Measurements from ENCODE around the gene DUXB.

The DUXB gene

DNA sequence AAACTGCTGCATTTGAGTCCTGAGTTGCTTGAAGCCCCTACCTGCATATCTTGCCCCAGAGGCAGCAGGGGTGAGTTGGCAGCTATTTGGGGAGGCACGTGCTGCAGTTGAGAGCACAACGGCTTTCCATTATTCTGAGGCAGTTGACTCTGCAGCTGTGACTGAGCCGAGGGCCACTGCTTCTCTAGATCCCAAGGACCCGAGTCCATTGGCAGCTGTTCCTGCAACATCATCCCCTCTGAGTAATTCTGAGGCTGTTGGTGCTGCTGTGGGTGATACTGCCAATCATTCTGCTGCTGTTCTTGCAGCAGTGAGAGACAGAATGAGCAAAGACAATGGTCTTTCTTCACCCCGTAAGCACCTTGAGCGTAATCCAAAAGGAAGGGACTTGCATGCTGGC is 40.9 kb downstream of the DUXB start:
- DNase-seq: no peak

DNA sequence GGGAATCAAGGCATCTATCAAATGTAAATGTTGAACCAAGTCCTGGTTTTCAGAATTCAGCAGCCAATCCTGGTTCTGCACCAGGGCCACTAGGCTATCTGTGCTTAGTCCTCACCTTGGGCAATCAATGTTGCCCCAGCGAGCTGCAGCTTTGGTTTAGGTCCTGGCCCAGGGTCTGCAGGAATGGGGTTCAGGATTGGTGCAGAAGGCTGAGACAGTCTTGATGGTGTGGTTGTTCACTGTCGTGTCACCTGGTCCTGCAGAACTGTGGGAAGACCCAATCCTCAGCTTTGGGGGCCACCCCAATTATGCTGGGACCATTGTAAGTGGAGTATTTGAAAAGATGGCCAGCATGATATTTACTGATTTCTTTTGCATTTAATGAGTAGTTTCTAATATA is 43.1 kb downstream of the DUXB start:
- DNase-seq: no peak

DNA sequence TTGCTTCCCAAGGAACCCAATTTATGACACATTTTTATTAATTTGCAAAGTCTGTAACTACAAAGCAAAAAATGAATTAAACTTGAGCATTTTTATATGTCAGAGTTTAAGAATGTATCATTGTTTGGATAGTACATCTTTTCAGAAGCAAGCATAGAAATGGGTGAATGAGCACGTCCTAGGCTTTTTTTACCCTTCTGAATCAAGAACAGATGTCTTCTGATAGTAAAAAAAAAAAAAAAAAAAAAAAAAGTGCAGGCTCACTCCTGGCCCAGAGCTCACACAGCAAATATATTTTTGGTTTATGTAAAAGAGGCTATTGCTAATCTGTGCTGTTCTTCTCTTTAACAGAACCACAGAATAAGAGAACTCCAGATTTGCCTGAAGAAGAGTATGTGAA is 47.3 kb downstream of the DUXB start:
- peak; percentile 19 for DNase-seq

DNA sequence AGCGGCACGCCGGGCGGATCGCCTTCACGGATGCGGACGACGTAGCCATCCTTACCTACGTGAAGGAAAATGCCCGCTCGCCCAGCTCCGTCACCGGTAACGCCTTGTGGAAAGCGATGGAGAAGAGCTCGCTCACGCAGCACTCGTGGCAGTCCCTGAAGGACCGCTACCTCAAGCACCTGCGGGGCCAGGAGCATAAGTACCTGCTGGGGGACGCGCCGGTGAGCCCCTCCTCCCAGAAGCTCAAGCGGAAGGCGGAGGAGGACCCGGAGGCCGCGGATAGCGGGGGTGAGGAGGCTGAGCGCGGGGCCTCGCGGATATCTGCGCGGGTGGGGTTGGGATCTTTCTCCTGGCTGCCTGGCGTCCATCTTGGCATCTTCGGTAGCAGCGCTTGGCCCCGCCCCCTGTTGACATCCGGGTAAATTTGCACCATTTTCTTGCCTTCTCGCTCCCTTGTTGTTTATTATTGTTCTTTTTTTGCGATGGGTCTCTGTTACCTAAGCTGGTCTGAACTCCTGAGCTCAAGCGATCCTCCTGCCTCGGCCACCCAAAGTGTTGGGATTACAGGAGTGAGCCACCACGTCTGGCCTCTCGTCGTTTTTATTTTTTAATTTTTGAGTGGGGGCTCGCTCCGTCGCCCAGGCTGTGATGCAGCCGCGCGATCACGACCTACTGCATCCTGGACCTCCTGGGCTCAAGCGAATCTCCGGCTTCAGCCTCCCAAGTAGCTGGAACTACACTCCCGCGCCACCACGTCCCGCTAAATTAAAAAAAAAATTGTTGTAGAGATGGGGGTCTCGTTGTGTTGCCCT is 52.8 kb downstream of the DUXB start:
- peak; percentile 96 for DNase-seq

DNA sequence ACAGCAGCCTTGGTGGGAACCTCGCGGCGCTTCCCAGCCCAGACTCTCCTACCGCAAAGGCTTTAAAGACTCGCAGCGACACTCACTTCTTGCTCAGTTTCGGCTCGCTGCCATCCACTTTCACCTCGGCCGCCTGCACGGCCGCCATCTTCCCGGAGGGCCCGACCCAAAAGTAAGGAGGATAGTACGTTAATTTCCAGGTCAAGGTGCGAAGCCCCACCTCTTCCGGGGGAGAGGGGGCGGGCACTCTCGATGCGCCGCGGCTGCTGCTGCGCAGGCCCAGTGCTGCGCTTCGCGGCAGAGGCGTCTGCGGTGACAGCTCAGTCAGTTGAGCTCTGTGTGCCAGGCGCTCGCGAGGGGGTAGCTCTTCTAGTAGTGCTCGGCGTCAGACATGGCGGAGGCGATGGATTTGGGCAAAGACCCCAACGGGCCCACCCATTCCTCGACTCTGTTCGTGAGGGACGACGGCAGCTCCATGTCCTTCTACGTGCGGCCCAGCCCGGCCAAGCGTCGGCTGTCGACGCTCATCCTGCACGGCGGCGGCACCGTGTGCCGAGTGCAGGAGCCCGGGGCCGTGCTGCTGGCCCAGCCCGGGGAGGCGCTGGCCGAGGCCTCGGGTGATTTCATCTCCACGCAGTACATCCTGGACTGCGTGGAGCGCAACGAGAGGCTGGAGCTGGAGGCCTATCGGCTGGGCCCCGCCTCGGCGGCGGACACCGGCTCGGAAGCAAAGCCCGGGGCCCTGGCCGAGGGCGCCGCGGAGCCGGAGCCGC is 53.6 kb downstream of the DUXB start, which contains the start of the genes KARS1 and TERF2IP:
Gene KARS1, minus strand, starts transcription at position 174 of the 773 bp plus-strand sequence. Its CDS starts 26 bp downstream, at position 148.
Gene TERF2IP, plus strand, starts transcription at position 282 of the 773 bp plus-strand sequence. Its CDS starts 110 bp downstream, at position 392.
- peak; percentile 96 for DNase-seq

DNA sequence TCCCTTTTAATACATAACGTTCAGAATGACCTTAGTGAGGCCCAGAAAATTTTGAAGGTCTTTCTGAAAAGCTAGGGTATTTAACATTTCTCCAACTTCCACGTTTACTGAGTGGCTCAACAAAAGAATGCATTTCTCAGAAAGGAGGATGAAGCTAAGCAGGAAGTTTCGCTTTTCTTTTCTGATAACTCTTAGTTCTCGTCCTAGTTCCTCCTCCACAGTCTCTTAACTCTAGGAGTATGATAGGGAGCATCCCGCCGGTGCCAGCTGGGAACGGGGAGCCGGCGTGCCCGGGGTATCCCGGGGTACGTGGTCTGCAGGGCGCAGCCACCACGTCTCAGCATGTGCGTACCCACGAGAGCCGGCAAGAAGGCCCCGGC is 54.2 kb downstream of the DUXB start:
- no peak for DNase-seq

DNA sequence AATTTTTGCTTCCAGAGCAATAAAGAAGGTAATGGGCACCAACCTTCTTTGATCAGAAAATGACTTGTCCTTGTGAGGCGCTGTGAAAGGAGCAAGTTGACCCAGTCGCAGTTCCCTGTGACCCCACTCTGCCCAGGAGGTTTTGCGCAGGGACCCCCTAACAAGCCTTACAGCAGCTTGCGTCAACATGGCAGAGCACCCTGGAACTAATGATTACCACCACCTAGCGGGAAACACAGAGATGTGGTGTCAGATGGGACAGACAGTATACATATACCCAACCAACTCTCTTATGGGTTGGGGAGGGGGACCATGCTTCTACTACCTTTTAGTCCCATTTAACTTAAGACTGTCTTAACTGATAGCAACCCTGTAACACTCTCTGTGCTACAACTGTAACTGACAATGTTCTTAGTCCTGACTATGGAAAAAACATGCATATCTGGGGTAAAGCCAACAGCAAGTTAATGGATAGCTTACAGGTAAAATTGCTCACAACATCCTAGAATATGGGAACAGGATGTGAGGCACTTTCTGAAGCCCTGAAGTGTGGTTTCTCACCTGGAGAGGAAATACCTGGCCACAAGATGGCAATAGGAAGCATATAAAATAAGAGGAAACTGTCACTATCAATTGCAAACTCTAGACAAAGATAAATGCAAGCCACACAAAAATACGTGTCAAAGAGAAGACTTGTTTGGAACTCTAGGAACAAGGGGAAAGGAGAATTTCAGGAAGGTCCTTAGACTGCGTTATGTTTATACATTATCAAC is 56.8 kb downstream of the DUXB start:
- DNase-seq: no peak

Data from eye (tissue), 1 donor.